ENCODE data around the gene ADARB2.

The ADARB2 gene

GRCh38 chr10:1308173-1308961 lies 429.0 kb downstream of the ADARB2 start:
- TF ChIP-seq TEAD4 (IDR thresholded peaks at IDR 0.05): no peak
- TF ChIP-seq TCF12 (IDR thresholded peaks at IDR 0.05; ENCODE audit: low read depth): no peak
- no peak for TF ChIP-seq RAD21 (IDR thresholded peaks at IDR 0.05; ENCODE audit: low read depth)
- no peak for TF ChIP-seq ZBTB7A (IDR thresholded peaks at IDR 0.05; ENCODE audit: low read depth)
- TF ChIP-seq, protein P1, sequence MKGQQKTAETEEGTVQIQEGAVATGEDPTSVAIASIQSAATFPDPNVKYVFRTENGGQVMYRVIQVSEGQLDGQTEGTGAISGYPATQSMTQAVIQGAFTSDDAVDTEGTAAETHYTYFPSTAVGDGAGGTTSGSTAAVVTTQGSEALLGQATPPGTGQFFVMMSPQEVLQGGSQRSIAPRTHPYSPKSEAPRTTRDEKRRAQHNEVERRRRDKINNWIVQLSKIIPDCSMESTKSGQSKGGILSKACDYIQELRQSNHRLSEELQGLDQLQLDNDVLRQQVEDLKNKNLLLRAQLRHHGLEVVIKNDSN (IDR thresholded peaks at IDR 0.05): no peak
- TF ChIP-seq CREB1 (IDR thresholded peaks at IDR 0.05; ENCODE audit: low read depth): no peak
- no peak for TF ChIP-seq NFIC (IDR thresholded peaks at IDR 0.05)
- TF ChIP-seq CEBPB (IDR thresholded peaks at IDR 0.05): no peak
- no peak for TF ChIP-seq TAF1 (IDR thresholded peaks at IDR 0.05; ENCODE audit: low read depth)
- TF ChIP-seq YY1 (IDR thresholded peaks at IDR 0.05; ENCODE audit: low read depth): no peak
- no peak for TF ChIP-seq EGR1 (IDR thresholded peaks at IDR 0.05)
- TF ChIP-seq REST (IDR thresholded peaks at IDR 0.05; ENCODE audit: low read depth): no peak
- no peak for TF ChIP-seq EP300 (IDR thresholded peaks at IDR 0.05; ENCODE audit: borderline replicate concordance)
- TF ChIP-seq FOXM1 (IDR thresholded peaks at IDR 0.05; ENCODE audit: borderline replicate concordance, low read depth): no peak
- TF ChIP-seq, protein P2, sequence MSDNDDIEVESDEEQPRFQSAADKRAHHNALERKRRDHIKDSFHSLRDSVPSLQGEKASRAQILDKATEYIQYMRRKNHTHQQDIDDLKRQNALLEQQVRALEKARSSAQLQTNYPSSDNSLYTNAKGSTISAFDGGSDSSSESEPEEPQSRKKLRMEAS (IDR thresholded peaks at IDR 0.05): no peak

DNA sequence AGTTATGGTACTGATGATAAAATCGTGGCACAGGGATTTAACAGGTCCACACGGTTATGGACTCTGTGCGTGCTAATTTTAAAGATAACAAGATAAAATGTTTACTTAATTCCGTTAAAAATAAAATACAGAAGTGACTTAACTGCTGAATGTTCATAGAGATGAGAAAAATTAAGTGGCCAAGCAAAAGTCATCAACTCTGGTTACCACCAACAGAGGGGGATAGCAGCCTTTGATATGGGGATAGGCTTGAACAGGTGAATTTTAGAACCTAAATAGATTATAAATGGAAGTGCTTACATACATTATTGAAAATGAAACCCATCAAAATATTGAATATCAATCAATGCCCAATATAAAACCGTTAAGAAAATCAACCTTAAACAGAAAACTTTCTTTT lies 436.2 kb downstream of the ADARB2 start:
- TF ChIP-seq, protein P1 (IDR thresholded peaks at IDR 0.05): no peak
- TF ChIP-seq CREB1 (IDR thresholded peaks at IDR 0.05; ENCODE audit: low read depth) (no peak), NFIC (IDR thresholded peaks at IDR 0.05) (no peak), FOXM1 (IDR thresholded peaks at IDR 0.05; ENCODE audit: borderline replicate concordance, low read depth) (no peak), TEAD4 (IDR thresholded peaks at IDR 0.05) (no peak), ZBTB7A (IDR thresholded peaks at IDR 0.05; ENCODE audit: low read depth) (no peak), TCF12 (IDR thresholded peaks at IDR 0.05; ENCODE audit: low read depth) (no peak), EGR1 (IDR thresholded peaks at IDR 0.05) (no peak), REST (IDR thresholded peaks at IDR 0.05; ENCODE audit: low read depth) (no peak), YY1 (IDR thresholded peaks at IDR 0.05; ENCODE audit: low read depth) (no peak), TAF1 (IDR thresholded peaks at IDR 0.05; ENCODE audit: low read depth) (no peak), RAD21 (IDR thresholded peaks at IDR 0.05; ENCODE audit: low read depth) (no peak), EP300 (IDR thresholded peaks at IDR 0.05; ENCODE audit: borderline replicate concordance) (no peak), CEBPB (IDR thresholded peaks at IDR 0.05) (no peak)
- TF ChIP-seq, protein P2 (IDR thresholded peaks at IDR 0.05): no peak

- TF ChIP-seq RAD21 (IDR thresholded peaks at IDR 0.05; ENCODE audit: low read depth) (no peak), EGR1 (IDR thresholded peaks at IDR 0.05) (no peak), EP300 (IDR thresholded peaks at IDR 0.05; ENCODE audit: borderline replicate concordance) (no peak), CREB1 (IDR thresholded peaks at IDR 0.05; ENCODE audit: low read depth) (no peak), NFIC (IDR thresholded peaks at IDR 0.05) (no peak), TAF1 (IDR thresholded peaks at IDR 0.05; ENCODE audit: low read depth) (no peak), TEAD4 (IDR thresholded peaks at IDR 0.05) (no peak), YY1 (IDR thresholded peaks at IDR 0.05; ENCODE audit: low read depth) (no peak), REST (IDR thresholded peaks at IDR 0.05; ENCODE audit: low read depth) (no peak)
- TF ChIP-seq, protein P2 (IDR thresholded peaks at IDR 0.05): no peak
- TF ChIP-seq, protein P1 (IDR thresholded peaks at IDR 0.05): no peak
These were observed 437.1 kb downstream of the ADARB2 start for GRCh38 chr10:1300218-1300617.

All from Ishikawa (cell line).